ENCODE data around the gene GFAP. TPM values are rescaled to one million over a fixed set of nuclear protein-coding genes. Genes with fewer than 3 reads are reported as not detected.

The GFAP gene
- total RNA-seq, 1 experiment from 2014 or later, result not detected

- no peak for DNase-seq (ENCODE audit: low spot score)
- intact Hi-C loops (cut with micrococcal nuclease; ENCODE audit: unreplicated experiment), result no loop called here
- TF ChIP-seq, protein P1, sequence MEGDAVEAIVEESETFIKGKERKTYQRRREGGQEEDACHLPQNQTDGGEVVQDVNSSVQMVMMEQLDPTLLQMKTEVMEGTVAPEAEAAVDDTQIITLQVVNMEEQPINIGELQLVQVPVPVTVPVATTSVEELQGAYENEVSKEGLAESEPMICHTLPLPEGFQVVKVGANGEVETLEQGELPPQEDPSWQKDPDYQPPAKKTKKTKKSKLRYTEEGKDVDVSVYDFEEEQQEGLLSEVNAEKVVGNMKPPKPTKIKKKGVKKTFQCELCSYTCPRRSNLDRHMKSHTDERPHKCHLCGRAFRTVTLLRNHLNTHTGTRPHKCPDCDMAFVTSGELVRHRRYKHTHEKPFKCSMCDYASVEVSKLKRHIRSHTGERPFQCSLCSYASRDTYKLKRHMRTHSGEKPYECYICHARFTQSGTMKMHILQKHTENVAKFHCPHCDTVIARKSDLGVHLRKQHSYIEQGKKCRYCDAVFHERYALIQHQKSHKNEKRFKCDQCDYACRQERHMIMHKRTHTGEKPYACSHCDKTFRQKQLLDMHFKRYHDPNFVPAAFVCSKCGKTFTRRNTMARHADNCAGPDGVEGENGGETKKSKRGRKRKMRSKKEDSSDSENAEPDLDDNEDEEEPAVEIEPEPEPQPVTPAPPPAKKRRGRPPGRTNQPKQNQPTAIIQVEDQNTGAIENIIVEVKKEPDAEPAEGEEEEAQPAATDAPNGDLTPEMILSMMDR (conservative IDR thresholded peaks at IDR 0.05; ENCODE audit: low read depth, low read length), result no peak
- TF ChIP-seq EZH2 (IDR thresholded peaks at IDR 0.05; ENCODE audit: borderline replicate concordance, low read depth, low read length, poor library complexity, severe bottlenecking), result no peak
- ChIA-PET POLR2A (ENCODE audit: low non-redundant PET) (no interaction called here), CTCF (no interaction called here)
- no peaks in the 10 kb centered on the region for H3K9me3 ChIP-seq (ENCODE audit: low read depth, low read length, poor library complexity, severe bottlenecking)
- BruUV-seq (replicated peaks), result no TSS peak
- no peaks in the 10 kb centered on the region for H3K27me3 ChIP-seq (replicated peaks; ENCODE audit: insufficient read depth, low read depth, low read length, poor library complexity)
- H3K4me3 ChIP-seq (ENCODE audit: low read depth, low read length, poor library complexity, severe bottlenecking), result no peak overlapping the region
- no peak overlapping the region for H3K27ac ChIP-seq (ENCODE audit: low read depth, low read length, poor library complexity, severe bottlenecking)
- no peaks in the 10 kb centered on the region for H3K4me1 ChIP-seq (ENCODE audit: insufficient read depth, low read length, poor library complexity, severe bottlenecking)
- peaks cover 55% of the 10 kb centered on the region for H3K36me3 ChIP-seq (ENCODE audit: insufficient read depth, low read length, poor library complexity, severe bottlenecking)
Measured at GRCh38 chr17:44928136-44928535, 12.8 kb upstream of the GFAP start.

DNA sequence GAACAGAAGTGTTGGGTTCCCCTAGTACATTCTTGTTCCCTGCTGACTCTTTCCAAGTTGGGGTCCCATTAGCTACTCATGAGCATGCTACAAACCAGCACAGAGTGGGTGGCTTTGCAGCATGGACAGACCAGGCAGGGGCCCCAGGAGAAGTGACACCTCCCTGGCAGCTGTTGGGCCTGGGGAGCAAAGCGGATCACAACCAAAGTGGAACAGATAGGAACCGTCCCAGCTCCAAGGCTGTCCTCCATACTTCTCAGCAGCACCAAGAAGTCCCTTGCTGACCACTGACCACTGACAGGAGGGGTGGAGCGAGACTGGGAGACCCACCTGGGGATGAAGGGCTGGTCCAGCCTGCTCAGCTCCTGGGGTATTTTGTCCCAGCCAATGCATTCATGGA is 12.4 kb upstream of the GFAP start:
- Histone ChIP-seq H3K4me1 (ENCODE audit: insufficient read depth, low read length, poor library complexity, severe bottlenecking) (no peaks in the 10 kb centered on the region), H3K36me3 (ENCODE audit: insufficient read depth, low read length, poor library complexity, severe bottlenecking) (peaks cover 51% of the 10 kb centered on the region), H3K4me3 (ENCODE audit: low read depth, low read length, poor library complexity, severe bottlenecking) (no peak overlapping the region), H3K9me3 (ENCODE audit: low read depth, low read length, poor library complexity, severe bottlenecking) (no peaks in the 10 kb centered on the region), H3K27me3 (replicated peaks; ENCODE audit: insufficient read depth, low read depth, low read length, poor library complexity) (no peaks in the 10 kb centered on the region), H3K27ac (ENCODE audit: low read depth, low read length, poor library complexity, severe bottlenecking) (no peak overlapping the region)
- ChIA-PET CTCF (no interaction called here), POLR2A (ENCODE audit: low non-redundant PET) (no interaction called here)
- no peak for DNase-seq (ENCODE audit: low spot score)
- intact Hi-C loops (cut with micrococcal nuclease; ENCODE audit: unreplicated experiment), result no loop called here
- BruUV-seq (replicated peaks), result no TSS peak
- TF ChIP-seq EZH2 (IDR thresholded peaks at IDR 0.05; ENCODE audit: borderline replicate concordance, low read depth, low read length, poor library complexity, severe bottlenecking), result no peak
- TF ChIP-seq, protein P1 (conservative IDR thresholded peaks at IDR 0.05; ENCODE audit: low read depth, low read length), result no peak

GRCh38 chr17:44926821-44927525 is 11.7 kb upstream of the GFAP start:
- POLR2A ChIA-PET (ENCODE audit: low non-redundant PET), result no interaction called here
- DNase-seq (ENCODE audit: low spot score), result no peak
- Histone ChIP-seq H3K36me3 (ENCODE audit: insufficient read depth, low read length, poor library complexity, severe bottlenecking) (peaks cover 45% of the 10 kb centered on the region), H3K27me3 (replicated peaks; ENCODE audit: insufficient read depth, low read depth, low read length, poor library complexity) (no peaks in the 10 kb centered on the region), H3K4me1 (ENCODE audit: insufficient read depth, low read length, poor library complexity, severe bottlenecking) (no peaks in the 10 kb centered on the region), H3K4me3 (ENCODE audit: low read depth, low read length, poor library complexity, severe bottlenecking) (no peak overlapping the region), H3K9me3 (ENCODE audit: low read depth, low read length, poor library complexity, severe bottlenecking) (no peaks in the 10 kb centered on the region), H3K27ac (ENCODE audit: low read depth, low read length, poor library complexity, severe bottlenecking) (no peak overlapping the region)
- TF ChIP-seq, protein P1 (conservative IDR thresholded peaks at IDR 0.05; ENCODE audit: low read depth, low read length), result no peak
- TF ChIP-seq EZH2 (IDR thresholded peaks at IDR 0.05; ENCODE audit: borderline replicate concordance, low read depth, low read length, poor library complexity, severe bottlenecking), result no peak
- intact Hi-C loops (cut with micrococcal nuclease; ENCODE audit: unreplicated experiment), result no loop called here
- CTCF ChIA-PET, result no interaction called here
- no TSS peak for BruUV-seq (replicated peaks)
